CD4-positive, alpha-beta T cell treated with Interferon alpha-2 for 1 hour (primary cell): ENCODE data around the gene SUSD4.

Experiments used
- DNase-seq, 2 donors: peaks; one replicate each; pipeline ENCODE4 v3.0.0-alpha.2; 2020 to 2022

Gene SUSD4

DNA sequence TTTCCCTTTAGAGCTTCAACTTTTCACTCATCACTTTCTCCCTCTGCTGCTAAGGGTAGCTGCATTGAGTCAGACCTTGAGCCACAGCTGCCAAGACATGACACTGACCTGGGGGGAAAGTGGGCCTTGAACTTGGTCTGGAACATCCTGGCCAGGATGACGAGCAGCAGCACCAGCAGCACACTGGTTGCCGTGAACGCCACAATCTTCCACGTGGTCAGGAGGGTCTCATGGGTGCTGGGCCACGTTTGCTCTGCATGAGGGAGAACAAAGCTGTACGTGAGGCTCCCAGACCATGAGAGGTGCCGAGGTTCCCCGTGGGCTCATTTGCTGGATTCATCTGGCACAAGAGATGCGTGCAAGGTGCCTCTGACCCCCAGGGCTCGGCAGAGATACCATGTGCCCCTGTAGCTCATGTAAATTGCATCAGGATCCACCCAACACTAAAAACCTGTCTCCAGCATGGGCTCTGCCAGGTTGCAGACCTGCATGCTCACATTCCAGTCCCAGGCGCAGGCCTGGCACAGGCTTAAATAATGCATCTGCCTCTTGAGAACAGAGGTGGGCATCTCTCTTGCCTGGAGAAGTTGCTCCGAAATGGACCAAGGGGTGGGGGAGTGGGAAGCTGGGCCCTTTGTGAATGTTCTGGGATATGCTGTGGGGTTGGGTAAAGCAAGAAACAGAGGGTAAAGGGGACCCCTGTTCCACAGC lies 136.3 kb downstream of the SUSD4 start:
- DNase-seq: no peak

DNA sequence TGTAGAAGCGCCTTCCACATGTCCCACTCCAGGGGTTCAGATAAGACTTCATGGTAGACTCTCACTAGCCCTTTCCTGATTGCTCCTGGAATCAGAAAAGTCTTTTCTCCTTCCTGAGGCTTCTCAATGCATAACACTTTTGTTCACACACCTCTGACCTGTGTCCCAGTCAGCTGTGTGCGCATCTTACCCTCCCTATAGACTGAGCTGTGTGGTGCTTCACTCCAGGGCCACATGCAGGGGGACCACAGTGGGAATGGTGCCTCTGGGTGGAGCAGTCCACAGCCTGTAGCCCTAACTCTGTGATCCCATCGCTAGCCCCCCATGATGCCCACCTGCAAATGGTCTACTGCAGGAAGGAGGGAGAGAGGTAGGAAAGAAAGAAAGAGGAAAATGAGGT lies 136.9 kb downstream of the SUSD4 start:
- DNase-seq: no peak

DNA sequence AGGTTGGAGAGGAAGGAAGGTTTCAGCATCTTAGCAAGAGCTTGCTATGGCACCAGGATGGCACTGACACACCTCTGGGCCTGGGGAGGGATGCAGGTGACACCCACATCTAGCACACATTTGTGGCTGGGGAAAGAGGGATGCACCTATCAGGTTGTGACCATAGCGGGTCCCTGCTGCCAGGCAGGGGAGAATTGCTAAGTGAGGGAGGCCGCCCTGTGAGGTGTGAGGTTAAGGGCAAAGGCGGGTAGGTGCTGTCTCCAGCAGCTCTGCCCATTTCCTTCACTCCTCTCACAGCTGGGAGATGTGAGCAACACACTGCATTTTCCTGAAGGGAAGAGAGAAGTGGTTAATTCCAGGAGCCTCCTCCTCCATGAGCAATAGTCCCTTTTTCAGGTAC lies 137.7 kb downstream of the SUSD4 start:
- no peak for DNase-seq

DNA sequence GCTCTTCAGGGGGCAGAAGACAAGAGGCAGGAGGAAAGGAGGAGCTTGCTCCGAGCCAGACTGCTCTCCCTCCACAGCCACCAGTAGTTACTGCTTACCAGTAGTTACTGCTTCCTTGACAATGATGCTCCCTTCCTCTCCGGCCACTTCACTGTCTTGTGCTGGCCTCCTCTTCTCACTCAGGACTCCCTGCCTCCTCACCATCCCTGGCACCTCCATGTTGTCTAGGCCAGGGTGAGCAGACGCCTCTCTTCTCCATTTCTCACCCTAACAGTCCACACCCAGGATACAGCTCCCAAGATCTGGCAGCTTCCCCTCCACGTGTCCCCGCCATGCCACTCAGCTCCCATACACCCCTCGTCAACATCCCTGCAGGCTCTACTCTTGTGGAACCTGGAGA lies 138.5 kb downstream of the SUSD4 start:
- no peak for DNase-seq

DNA sequence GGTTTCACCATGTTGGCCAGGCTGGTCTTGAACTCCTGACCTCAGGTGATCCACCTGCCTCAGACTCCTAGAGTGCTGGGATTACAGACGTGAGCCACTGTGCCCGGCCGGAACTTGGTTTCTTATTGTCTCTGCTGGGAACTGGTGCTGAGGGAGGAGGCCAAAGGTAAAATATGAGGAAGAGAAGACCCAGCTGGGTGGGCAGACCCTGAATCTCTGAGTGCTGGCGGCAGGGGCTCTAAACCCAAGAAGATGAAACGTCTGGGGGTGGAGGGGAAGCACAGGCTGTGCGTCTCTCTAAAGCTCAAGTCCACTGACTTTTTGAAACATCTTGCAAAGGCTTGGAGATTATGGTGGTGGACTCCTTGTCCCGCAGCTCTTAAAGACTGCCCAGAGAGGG lies 138.9 kb downstream of the SUSD4 start:
- DNase-seq: no peak

DNA sequence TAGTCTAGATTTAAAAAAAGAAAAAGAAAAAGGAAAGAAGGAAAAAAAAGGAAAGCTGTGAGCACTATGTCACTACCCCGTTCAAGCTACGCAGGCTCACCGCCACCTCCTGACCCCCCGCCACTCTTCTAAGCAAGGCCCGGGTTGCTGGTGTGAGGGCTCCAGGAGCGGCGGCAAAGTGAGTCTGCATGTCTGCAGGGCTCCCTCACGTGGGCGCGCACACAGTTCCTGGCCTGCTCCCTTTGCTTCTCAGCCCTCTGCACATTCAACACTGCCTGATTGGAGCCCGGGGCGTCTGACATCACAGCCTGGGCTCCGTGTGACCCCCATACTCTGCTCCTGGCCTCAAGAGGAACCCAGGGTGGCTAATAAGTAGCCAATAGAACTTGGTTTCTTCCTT lies 139.5 kb downstream of the SUSD4 start:
- DNase-seq: no peak

DNA sequence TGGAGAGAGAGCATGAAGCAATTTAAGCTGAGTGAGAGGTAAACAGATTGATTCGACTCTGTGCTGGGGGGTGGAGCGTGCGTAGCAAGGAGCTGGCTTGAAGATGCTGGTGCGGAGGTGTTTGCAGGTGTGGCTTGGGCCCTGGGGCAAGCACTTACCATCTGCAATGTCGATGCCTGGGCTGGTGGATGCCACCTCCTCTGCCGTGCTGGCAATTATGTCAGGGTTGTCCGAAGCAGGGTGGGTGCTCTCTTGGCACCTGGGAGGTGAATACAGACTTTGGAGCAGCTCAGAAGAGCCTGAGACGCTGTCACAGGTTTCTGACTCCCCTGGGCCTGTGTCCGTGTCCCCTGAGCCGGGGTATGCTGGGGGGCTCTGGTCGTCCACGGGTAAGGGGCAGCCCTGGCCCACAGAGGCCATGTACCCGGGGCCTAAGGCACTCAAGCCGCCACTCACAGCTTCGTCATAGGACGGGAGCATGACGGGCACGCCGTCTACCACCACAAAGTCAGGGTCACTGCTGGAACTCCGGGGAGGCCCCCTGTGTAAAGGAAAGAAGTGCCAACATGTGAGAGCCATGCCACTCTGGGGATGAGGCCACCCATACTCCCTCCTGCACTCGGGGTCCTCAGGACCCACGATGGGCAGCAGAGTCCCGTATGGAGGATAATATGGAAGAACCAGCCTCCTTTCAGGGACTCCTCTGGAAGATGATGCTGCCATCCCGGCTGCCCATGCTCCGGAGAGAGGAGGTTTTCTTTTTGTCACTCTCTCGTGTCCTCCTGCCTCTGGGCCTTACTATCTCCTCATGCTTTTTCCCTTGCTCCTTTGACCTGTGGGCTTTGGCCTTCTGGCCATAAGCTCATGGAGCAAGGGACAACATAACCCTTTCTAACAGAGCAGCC lies 140.6 kb downstream of the SUSD4 start:
- no peak for DNase-seq

DNA sequence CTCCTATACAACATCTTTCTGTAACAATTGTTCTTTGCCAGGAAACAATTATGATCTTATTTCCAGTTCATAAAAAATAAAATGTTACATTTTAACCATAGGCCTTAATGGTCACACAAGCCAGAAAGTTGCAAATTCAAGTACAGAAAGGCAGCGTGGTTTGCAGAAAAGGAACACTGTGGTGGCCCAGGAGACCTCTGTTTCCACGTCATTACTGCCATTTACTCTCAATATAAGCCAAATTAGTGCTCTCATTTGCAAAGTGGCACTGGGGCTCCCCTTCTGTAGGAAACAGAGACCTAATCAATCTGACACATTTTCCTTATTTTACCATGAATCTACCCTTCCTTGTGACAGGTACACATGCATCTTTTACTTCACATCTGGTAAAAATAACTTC lies 141.6 kb downstream of the SUSD4 start:
- DNase-seq: no peak

DNA sequence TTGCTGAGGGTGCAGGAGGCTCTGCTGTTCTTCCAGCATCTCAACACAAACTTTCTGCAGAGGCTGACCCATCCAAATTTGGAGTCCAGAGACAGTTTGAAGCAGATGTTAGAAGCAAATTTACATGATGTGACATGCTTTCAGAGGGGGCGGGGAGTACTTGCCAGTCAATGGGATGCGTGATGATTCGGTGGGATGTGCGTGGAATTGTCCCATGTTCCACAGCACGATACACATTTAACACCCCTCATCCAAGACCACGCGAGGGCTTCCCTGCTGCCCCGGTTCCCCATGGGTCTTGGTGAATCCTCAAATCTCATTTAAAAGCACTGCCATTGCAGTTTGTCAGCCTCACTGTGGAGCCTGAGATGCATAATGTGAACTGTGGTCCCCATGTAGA lies 142.3 kb downstream of the SUSD4 start:
- DNase-seq: no peak

DNA sequence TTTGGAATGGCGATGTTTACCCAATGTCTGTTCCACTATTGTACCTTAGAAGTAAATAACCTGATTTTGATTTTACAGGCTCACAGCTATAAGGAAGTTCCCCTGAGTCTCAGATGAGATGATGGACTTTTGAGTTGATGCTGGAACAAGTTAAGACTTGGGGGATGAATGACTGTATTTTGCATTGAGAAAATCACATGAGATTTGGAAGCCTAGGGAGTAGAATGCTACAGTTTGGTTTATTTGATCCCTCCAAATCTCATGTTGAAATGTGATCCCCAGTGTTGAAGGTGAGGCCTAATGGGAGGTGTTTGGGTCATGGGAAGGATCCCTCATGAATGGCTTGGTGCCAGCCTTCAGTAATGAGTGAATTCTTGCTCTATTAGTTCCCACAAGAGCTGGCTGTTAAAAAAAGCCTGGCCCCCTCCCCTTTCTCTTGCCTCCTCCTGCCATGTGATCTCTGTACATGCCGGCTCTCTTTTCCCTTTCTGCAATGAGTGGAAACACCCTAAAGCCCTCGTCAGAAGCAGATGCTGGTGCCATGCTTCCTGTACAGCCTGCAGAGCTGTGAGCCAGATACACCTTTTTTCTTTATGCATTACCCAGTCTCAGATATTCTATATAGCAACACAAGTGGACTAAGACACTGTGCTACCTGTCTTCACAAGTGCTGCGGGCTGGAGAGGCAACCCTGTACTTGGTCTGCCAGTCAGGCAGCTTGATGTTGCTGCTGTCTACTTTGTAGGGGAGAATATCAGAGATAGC lies 143.9 kb downstream of the SUSD4 start:
- DNase-seq: no peak

DNA sequence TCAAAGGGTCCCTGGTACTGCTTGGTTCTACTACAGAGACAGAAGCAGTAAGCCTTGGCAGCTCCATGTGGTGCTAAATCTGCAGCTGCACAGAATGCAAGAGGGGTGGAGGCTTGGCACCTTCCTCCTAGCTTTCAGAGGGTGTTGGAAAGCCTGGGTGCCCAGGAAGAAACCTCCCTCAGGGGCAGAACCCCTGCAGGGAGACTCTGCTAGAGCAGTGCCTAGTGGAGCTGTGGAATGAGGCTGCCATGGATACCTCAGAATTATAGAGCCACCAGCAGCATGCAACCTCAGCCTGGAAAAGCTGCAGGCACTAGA lies 144.7 kb downstream of the SUSD4 start:
- DNase-seq: no peak

DNA sequence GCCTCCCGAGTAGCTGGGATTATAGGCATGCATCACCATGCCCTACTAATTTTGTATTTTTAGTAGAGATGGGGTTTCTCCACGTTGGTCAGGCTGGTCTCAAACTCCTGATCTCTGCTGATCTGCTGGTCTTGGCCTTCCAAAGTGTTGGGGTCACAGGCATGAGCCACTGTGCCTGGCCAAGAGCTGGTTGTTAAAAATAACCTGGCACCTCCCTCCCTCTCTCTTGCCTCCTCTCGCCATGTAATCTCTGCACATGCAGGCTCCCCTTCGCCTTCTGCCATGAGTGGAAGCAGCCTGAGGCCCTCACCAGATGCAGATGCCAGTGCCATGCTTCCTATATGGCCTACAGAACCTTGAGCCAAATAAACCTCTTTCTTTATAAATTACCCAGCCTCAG lies 146.2 kb downstream of the SUSD4 start:
- DNase-seq: no peak

DNA sequence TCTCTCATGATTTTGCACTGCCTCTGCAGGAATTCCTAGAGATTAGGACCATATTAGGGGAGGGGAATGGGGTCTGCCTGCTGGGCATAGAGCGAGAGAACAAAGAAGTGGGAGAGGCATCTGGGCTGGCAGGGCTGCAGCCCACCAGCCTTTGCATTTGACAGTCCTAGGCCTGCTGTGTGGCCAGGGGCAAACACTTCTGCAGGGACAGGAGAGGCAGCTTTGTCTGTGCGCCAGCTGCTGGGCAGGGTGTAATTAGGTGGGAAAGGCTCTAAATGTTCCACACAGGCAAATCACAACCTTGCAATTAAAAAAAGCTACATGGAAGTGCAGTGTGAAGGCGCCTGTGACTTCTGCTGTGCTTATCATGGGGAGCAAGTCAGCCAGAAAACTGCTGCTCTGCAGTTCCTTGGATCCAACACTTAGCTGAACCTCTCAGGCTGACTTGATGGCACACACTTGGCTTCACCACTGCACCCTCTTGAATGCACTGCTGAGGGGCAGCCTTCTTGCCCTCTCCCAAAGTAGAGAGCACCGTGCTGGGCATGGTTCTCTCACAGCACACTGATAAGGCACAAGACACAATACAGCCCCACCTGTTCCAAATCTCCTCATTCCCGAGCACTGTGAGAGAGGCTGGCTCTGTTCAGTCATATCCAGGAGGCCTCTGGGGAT lies 147.3 kb downstream of the SUSD4 start:
- no peak for DNase-seq

DNA sequence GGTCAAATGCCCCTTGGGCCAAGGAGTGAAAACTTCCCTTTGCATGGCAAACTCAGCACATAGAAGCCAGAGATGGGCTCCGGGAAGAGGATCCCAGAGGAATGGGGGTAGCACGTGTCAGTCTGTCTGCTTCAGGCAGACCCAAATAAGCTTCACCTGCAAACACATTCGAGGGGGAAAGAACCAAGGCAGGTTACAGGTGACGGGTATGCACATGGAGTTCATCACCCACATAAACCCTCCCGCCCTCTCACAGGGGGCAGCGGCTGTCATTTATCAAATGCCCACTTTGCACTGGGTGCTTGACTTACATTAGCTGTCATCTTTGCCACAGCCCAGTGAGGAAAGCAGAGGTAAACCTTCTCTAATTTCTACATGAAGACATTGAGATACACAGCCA lies 147.9 kb downstream of the SUSD4 start:
- no peak for DNase-seq

DNA sequence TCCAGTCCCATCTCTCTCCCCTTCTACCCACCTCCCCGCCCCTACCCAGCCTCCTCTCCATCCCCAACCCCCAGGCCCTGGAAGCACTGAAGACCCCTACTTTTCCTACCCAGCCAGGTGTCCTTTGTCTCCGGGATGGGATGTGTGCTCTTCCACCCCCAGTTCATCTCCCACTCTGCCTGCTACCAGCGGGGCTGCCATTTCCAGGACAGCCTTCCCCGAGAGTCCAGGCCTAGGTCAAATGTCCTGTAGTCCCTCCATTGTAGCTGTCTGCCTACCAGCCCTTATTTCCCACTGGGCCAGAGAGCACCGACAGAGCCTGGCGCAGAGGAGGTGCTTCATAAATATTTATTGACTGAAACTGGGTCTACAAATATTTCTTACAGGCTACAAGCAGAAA lies 148.9 kb downstream of the SUSD4 start:
- no peak for DNase-seq

DNA sequence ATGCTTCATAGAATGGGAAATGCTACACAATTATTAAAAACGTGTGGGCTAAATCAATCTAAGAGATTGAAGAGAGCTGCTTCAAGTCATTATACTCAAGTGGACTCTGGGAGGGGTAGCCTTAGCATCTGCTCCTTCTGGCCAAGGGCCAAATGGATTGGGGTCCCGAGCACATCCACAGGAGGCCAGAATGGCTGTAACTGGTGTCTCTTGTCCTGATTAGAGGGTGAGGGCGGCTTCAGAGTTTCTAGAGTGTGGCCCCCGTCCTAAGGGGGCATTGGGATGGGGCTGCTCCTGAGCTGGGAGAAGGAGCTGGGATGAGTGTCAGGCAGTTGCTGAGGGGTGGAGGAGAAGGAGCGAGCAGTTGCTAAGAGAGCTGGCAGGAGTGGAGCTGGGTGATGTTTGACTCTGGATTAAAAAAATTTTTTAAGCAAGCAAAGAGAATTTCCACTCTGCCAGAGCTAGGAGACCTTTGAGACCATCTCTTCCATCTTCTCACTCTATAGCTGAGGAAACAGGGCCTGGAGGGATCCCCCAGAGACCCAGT lies 149.6 kb downstream of the SUSD4 start:
- no peak for DNase-seq

DNA sequence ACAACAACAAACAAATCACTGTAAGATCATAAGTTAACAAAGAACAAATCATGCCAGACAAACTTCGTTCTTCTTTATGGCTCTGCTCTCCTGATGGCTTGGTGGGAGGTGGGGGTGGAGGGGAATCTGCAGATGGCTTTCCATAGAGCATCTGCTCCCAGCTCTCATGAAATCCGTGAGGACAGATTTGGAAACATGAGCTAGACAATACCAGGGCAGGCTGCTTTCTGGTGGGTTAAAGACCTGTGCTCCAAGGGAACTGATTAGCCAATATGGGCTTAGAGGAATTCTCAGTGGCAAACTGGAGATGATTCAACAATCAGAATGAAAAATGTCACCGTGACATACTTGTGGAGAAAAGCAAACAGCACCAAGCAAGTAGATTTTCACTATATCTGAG lies 151.5 kb downstream of the SUSD4 start:
- DNase-seq: no peak

DNA sequence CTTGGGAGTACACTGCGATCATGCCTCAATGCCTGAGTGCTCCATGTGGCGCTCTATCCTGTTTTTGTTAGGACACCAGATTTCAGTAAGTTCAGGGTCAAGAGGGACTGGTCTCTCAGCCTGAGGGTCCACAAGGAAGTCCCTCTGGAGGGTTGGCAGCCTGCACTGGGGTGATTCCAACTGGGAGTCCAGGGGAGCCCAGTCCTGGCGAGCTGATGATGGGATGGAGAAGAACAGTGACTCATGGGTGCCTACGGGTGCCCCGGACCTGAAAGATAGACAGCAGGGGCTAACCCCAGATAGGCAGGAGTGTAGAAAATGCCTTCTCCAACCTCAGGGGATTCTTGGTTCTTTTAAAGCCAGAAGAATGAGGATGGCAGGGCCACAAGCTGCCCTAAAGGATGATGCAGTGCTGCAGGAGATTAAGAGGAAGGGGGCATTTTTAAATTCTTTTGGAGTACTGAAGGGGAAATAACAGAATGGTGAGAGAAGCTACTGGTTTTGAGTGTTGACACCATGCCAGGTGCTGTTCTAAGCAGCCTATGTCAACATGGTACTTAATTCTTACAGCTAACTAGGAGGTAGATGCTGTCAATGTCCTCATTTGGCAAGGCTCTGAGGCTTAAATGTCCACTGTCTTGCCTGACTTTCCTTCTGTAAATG lies 152.5 kb downstream of the SUSD4 start:
- no peak for DNase-seq

DNA sequence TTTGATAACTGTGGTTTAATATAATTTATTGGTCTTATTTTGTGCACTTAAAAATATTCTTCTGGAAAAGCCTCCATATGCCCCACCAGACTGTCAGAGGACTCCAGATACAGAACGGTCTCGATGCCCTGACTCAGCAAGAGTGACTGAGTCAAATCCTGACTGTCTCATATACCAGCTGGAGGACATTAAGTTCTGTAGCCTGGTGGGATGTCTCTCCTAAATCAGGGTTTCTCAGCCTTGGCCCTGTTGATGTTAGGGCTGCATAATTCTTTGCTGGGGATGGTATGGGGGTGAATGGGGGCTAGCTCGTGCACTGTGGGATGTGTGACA lies 153.2 kb downstream of the SUSD4 start:
- no peak for DNase-seq

DNA sequence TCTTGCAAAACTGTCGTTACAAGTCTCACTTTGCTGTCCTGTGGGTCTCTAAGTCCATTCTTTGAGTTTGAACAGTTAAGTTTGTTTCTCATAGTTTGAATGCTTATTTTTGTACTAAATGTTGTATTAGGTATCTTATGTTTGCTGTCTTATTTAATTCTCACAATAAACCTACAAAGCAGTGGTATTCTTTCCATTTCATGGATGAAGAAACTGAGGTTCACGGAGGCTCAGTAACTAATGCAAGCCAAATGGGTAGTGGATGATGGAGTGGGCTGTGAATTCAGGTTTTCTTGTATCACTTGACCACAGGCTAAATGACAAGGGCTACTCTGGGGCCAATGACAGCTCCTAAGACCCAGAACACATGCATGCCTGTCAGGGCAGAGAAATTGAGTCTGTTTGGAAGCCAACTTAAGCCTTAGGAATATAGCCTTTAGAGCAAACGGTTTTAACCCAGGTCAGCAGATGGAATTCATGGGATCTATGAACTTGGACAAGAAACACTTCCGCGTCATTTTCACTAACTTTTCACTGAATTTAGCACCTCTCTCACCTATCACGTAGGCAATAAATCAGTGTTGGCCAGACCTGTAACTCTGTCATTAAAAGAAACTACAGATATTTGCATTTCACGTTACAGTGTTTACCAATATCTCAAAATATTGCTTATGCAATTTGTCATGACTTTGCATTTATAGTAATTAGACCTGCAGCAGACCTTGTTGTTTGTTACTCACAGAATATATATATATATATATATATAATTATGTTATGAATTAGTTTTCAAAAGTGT lies 153.8 kb downstream of the SUSD4 start:
- no peak for DNase-seq

DNA sequence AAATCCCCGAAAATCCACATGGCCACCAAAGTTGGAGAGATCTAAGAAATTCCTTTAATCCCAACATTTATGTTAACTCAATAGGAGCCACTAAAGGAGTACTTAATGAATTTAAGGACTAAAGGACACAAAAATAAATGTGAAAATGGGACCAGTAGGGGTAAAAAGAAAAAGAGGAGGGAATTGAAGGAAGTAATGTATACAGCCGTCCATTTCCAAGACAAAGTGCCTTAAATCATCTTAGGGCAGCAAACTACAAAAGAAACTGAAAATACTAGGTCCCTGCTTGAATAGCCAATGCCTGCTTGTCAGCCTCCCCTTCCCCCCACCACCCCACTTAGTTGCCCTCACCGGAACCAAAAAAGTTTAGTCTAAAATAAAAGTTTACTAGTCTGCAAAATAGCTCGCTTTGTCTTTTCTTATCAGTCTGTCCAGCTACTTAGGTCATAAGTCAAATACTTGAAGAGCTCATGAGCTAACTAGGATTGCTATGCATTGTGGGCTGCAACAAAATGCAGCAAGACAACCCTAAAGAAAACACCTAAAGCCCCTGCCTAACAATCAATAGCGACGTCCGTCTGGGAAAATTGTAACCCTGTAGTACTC lies 154.6 kb downstream of the SUSD4 start:
- DNase-seq: no peak
